Ishikawa (cell line): ENCODE data around the gene KCNT1.

ENCODE experiments used
- CREB1 ChIP-seq: IDR thresholded peaks from 2 replicates; pipeline ENCODE4 v1.6.1; 2012; ENCODE audit warnings: low read depth
- EGR1 ChIP-seq: IDR thresholded peaks from 2 replicates; pipeline ENCODE4 v1.6.1; 2012
- EP300 ChIP-seq: IDR thresholded peaks from 2 replicates; pipeline ENCODE4 v1.6.1; 2012; ENCODE audit warnings: borderline replicate concordance
- FOXM1 ChIP-seq: IDR thresholded peaks from 2 replicates; pipeline ENCODE4 v1.6.1; 2012; ENCODE audit warnings: low read depth, borderline replicate concordance
- NFIC ChIP-seq: IDR thresholded peaks from 2 replicates; pipeline ENCODE4 v1.6.1; 2012
- TAF1 ChIP-seq: IDR thresholded peaks from 2 replicates; pipeline ENCODE4 v1.6.1; 2012; ENCODE audit warnings: low read depth, mild to moderate bottlenecking
- TCF12 ChIP-seq: IDR thresholded peaks from 2 replicates; pipeline ENCODE4 v1.6.1; 2012; ENCODE audit warnings: low read depth
- TEAD4 ChIP-seq: IDR thresholded peaks from 2 replicates; pipeline ENCODE4 v1.6.1; 2012
- TF ChIP-seq, protein P1 (sequence below): IDR thresholded peaks from 2 replicates; pipeline ENCODE4 v1.6.1; 2012

DNA sequence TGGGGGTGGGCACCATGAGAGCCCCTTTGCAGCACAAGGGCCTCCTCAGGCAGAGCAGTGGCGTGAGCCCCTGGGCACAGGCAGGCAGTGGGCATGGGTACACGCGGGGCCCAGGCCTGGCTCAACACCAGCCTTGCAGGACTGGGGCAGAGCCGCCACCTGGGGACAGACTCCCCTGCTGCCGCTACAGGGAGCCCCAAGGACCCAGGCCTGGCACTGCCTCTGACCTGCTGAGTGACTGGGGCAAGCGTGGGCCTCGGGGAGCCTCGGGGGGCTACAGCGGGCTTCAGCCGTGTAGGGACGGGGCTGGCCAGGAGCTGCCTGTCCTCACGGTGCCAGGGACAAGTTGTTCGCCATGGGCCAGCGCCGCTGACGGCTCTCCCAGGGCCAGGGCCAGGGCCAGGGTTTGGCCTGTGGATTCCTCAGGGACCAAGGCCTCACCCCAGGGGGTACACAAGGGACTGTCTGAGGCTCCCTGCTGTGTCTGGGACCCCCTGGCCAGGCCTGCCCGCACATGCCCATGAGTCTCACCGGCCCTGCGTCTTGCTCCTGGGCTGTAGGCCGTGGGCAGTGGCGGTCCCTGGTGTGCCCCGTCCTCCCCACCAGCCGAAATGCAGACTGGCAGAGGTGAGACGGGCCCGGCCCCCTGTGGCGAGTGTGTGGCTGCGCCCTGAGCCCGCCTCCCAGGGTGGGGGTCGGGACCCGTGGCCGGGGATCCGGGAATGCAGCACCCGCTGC is 42.5 kb downstream of the KCNT1 start:
- TF ChIP-seq EP300 (no peak), TCF12 (no peak), TEAD4 (no peak), EGR1 (no peak), FOXM1 (no peak), NFIC (no peak), TAF1 (no peak), CREB1 (no peak)
- TF ChIP-seq, protein P1, sequence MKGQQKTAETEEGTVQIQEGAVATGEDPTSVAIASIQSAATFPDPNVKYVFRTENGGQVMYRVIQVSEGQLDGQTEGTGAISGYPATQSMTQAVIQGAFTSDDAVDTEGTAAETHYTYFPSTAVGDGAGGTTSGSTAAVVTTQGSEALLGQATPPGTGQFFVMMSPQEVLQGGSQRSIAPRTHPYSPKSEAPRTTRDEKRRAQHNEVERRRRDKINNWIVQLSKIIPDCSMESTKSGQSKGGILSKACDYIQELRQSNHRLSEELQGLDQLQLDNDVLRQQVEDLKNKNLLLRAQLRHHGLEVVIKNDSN, result no peak
